GM18870 (cell line): ENCODE results near the gene TRIM37.
A peak's percentile ranks its signal among the peaks of the same experiment; 100 is the strongest.
"Not testable (repeated sequence)": the region's sequence is repeated elsewhere in the genome, so short reads cannot be mapped to it uniquely, and the experiment has no call there.

Experiments used
- ATAC-seq: cut with Tn5 transposase; IDR thresholded peaks from one replicate; pipeline ENCODE4 v1.9.1; 2021; ENCODE audit warnings: moderate library complexity; ENCODE audit not compliant: unreplicated experiment

Gene TRIM37

DNA sequence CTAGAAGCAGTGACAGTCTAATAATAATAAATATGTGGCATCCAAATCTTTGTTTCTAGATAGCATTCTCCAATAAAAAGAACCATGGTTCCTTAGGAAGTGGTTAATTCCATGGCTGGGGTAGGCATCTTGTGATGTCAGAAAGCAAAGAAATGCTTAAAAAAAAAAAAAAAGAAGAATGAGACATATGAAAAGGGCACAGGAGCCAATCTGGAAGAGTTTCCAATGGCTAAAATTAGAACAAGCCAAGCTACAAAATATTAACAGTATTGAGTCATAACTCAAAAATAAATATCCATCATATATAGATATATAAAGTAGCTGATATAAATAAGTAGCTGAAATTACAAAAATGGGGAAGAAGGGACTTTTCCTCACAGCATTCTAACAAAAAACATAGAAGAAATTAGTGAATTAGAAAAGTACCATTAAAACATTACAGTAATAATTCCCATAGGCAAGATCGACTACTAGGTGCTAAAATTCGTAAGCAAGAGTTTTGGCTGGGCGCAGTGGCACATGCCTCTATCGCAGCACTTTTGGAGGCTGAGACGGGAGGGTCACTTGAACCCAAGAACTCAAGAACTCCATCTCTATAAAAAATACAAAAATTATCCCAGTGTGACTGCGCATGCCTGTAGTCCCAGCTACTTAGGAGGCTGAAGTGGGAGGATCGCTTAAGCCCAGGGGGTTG, 111.3 kb downstream of the TRIM37 start:
- no peak for ATAC-seq

GRCh38 chr17:58993311-58993710, 113.4 kb downstream of the TRIM37 start:
- no peak for ATAC-seq

DNA sequence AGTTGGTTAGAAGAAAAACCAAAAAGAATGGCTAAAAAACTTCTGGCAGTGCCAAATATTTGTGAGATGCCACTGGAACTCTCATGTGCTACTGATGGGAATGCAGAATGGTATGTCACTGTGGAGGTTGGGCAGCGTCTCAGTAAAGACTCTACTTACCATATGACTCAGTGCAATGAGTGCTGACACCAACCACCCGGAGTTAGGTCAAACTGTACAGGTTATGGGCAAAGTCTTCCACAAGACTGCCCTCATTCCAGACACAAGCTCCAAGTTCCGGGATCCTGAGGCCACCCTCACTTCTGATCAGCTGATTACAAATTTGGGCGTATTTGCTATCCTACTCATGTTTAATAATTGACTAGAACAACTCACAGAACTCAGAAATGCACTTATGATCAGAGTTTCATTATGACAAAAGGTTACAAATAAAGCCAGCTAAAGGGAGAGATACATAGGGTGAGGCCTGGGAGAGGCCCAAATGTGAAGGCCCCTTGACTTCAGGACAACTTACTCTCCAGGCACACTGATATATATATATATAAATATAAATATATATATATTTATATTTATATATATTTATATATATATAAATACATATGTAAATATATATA, 114.9 kb downstream of the TRIM37 start:
- ATAC-seq = peak; percentile 63

DNA sequence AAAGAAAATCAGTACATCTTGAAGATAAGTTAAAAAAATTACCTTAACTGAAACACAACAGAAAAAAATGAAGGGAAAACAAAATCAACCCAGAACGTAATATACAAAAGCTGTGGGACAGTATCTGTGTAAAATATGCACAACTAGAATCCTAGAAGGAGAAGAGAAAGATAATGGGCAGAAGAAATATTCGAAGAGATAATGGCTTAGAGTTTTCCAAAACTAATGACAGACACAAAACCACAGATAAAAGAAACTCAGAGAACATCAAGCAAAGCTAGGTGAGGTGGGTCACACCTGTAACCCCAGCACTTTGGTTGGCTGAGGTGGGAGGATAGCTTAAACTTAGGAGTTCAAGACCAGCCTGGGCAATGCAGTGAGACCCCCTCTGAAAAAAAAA, 117.1 kb downstream of the TRIM37 start:
- ATAC-seq = no peak

DNA sequence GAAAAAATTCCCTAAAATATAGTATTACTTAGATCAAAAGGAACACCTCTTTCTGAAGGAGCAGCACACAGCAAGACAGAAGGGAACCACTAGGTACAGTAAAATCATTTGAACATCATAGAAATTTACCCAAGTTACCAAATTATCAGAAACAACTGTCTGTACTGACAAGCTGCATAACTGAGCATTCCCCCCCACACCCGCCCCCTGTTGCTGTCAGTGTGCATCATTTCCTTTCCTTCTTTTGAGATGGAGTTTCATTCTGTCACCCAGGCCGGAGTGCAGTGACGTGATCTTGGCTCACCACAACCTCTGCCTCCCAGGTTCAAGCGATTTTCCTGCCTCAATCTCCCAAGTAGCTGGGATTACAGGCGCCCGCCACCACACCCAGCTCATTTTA, 120.7 kb downstream of the TRIM37 start:
- ATAC-seq = no peak

DNA sequence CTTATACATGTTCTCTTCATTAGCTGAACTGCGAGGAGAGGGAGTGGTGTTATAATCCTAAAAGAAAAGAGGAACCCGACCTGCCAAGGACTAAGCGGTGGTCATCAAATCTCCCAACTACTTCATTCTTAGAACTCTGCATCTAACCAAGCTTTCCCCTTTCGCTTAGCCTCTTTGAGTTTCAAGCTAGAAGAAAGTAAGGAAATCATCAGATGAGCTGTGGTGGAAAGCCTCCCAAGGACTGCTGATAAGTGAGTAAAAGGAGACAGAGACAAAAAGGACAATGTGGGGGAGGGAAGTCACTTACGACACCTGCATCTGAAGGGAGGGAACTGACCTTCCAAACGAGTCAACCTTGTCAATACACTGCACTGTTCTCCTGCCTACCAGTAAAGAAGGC, 121.3 kb downstream of the TRIM37 start:
- ATAC-seq = no peak

- no peak for ATAC-seq
Measured at GRCh38 chr17:58982626-58983025, 124.1 kb downstream of the TRIM37 start.

GRCh38 chr17:58980706-58981481, 125.8 kb downstream of the TRIM37 start:
- no peak for ATAC-seq

- no peak for ATAC-seq
Measured at GRCh38 chr17:58976541-58976940, 130.1 kb downstream of the TRIM37 start.

DNA sequence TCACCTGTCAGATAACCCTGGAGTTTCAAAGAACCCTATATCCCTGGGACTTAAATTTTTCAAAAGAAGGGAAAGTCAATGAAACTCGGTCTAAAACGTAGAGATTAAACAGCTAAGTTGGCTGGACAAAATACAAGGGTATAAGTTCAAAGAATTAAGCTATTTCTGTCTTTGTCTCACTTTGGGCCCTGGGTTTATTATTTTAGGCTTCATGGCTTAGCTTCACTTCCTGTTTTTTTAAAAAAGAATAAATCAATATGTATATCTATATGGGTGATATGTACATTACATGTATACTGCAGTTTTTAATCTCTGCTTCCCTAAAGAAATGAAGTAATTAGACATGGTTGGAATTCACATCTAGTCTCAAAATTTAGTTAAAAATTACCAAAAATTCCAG, 132.3 kb downstream of the TRIM37 start:
- ATAC-seq = no peak

GRCh38 chr17:58970609-58971450, 135.8 kb downstream of the TRIM37 start:
- ATAC-seq = no peak

GRCh38 chr17:58969612-58970011, 137.1 kb downstream of the TRIM37 start:
- no peak for ATAC-seq

DNA sequence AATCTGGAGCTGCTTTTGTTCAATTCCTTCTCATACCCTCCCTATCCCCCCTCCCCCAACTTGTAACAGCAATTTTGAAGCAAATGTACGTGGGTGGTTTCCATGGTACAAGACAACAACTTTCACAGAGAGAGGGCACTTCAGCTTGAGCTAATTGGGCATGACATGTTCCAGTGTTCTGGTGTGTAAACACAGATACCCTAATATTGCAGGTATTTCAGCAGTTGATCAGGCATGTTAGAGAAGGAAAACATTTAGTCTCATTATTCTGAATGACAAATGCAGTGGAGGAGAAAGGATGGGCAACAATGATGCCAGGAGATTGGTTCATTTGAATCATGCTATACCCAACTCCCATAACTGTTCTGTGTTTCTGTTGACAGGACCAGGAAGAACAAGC, 137.5 kb downstream of the TRIM37 start:
- no peak for ATAC-seq

- ATAC-seq = no peak
Measured at GRCh38 chr17:58968426-58969061, 138.1 kb downstream of the TRIM37 start.

- ATAC-seq = no peak
Measured at GRCh38 chr17:58966208-58966607, 140.5 kb downstream of the TRIM37 start.

DNA sequence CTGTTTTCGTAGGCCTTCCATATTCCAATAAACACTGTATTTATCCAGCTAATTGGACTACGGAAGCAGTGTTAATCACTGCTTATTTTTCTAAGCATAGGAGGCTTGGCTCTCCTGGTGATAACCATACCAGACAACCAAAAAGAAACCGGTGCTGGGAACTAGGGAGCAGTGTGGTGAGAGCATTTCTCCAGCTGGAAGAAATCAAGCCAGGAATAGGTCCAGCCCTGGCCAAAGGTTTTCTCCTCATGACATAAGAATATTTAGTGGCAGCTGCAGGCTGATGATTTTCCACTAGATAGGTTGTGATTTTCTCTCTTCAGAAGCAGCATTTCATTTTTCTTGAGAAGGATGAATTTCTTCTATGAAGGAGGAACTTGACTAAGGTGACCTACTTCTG, 141.5 kb downstream of the TRIM37 start:
- no peak for ATAC-seq

- no peak for ATAC-seq
Measured at GRCh38 chr17:58960068-58960467, 146.6 kb downstream of the TRIM37 start.

- not testable (repeated sequence) for ATAC-seq
Measured at GRCh38 chr17:58957725-58958073, 149.0 kb downstream of the TRIM37 start.

DNA sequence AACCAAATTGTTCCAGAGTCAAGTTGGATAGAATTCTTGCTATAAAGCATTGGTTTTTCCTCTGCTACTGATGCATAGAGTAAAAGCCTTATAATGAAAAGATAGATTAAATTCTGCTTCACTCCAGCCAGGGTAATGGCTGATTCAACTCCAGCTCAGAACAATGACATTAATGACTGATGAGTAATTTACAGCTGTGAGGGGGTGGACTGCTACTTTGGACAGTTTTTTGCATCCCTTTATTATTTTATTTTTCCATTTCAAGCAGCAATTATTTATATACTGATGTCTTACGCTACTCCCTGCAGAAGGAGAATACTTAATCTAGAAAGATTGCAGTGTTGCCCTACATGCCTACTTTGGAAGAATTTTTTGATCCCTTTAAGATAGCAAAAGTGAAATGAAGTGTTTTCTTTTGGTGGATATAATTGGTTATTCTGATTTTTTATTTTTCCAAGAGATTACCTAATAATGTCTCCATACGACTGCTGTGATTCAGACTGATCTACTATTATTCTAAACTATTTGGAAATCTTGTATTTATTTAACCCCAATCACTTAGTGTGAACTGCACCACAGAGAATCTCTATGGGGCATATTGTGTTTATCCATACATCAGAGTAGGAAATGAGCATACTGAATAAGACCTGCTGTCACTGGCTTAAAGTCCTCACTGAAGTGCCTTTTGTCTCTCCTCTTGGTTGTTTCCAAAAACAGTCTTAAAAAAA, 149.5 kb downstream of the TRIM37 start:
- no peak for ATAC-seq

GRCh38 chr17:58954358-58954757, 152.3 kb downstream of the TRIM37 start:
- not testable (repeated sequence) for ATAC-seq
